ENCODE data around the gene AREG. TPM values are rescaled to one million over a fixed set of nuclear protein-coding genes. Genes with fewer than 3 reads are reported as not detected.

Gene AREG
- total and polyA plus RNA-seq, 2 of the 4 experiments (the other 2 are of a cell fraction), result 0.17 to 0.18 TPM

- Histone ChIP-seq H3K23ac (ENCODE audit: low read depth, low read length) (no peak overlapping the region), H2BK20ac (ENCODE audit: low read depth, low read length) (no peak overlapping the region), H4K91ac (ENCODE audit: insufficient read depth, low read depth, low read length) (no peak overlapping the region), H3K4me2 (ENCODE audit: low read depth, low read length) (no peak overlapping the region), H3K4ac (ENCODE audit: low read depth, low read length) (no peak overlapping the region), H3K27me3 (ENCODE audit: control insufficient read depth, insufficient read depth, low read length) (no peaks in the 10 kb centered on the region), H3K9me3 (ENCODE audit: control insufficient read depth, insufficient read depth, low read length) (no peaks in the 10 kb centered on the region), H3K9ac (ENCODE audit: low read depth, low read length) (no peak overlapping the region), H4K8ac (ENCODE audit: low read depth in 2 of 2, low read length in 2 of 2) (no peak overlapping the region), H2AK5ac (ENCODE audit: low read depth, low read length) (no peak overlapping the region), H3K36me3 (ENCODE audit: control insufficient read depth, insufficient read depth, low read length) (no peaks in the 10 kb centered on the region), H3K14ac (replicated peaks; ENCODE audit: low read depth, low read length) (no peak overlapping the region), H3K18ac (ENCODE audit: low read depth, low read length) (no peak overlapping the region), H3K4me3 (ENCODE audit: insufficient read depth, low read depth, low read length) (no peak overlapping the region), H2BK120ac (ENCODE audit: low read depth, low read length) (no peak overlapping the region), H2AFZ (replicated peaks; ENCODE audit: low read length, poor library complexity) (no peak overlapping the region), H2AK9ac (replicated peaks; ENCODE audit: low read depth, low read length, poor library complexity) (no peak overlapping the region), H2BK15ac (ENCODE audit: low read depth, low read length) (no peak overlapping the region), H3K79me1 (ENCODE audit: low read depth in 1 of 2, low read length in 2 of 2) (no peaks in the 10 kb centered on the region), H2BK5ac (ENCODE audit: low read depth, low read length, poor library complexity, severe bottlenecking) (no peak overlapping the region), H4K20me1 (ENCODE audit: insufficient read depth, low read length) (no peaks in the 10 kb centered on the region), H3K4me1 (ENCODE audit: control insufficient read depth, insufficient read depth, low read length) (no peaks in the 10 kb centered on the region), H3K56ac (ENCODE audit: extremely low read depth, insufficient read depth, low read length) (no peak overlapping the region), H3K27ac (ENCODE audit: insufficient read depth, low read length) (no peak overlapping the region), H3K9me1 (ENCODE audit: insufficient read depth, low read length) (no peaks in the 10 kb centered on the region), H4K5ac (ENCODE audit: low read depth, low read length) (no peak overlapping the region)
- CTCF ChIA-PET, result interaction anchor here (0.5 to 1.8 kb wide), 2 partner anchors 15 to 84 kb away, joined by 4 to 5 read pairs; partner anchors contain the start of gene AREG
- no peak for DNase-seq
- POLR2A ChIA-PET (ENCODE audit: unreplicated experiment), result no interaction called here
- intact Hi-C loops (cut with micrococcal nuclease), result no loop called here
- no peak for ATAC-seq (ENCODE audit: low read depth)
- no peak for TF ChIP-seq USF2 (IDR thresholded peaks at IDR 0.05; ENCODE audit: low read depth, low read length)
- TF ChIP-seq ELK1 (IDR thresholded peaks at IDR 0.05; ENCODE audit: borderline replicate concordance, low read depth, low read length), result no peak
- no peak for TF ChIP-seq MAZ (IDR thresholded peaks at IDR 0.05; ENCODE audit: borderline replicate concordance, low read depth, low read length)
- no peak for TF ChIP-seq CTCF (conservative IDR thresholded peaks at IDR 0.05; ENCODE audit: low read depth, low read length)
- no peak for TF ChIP-seq NFE2L2 (IDR thresholded peaks at IDR 0.05; ENCODE audit: low read depth, low read length)
- TF ChIP-seq POLR2A (IDR thresholded peaks at IDR 0.05; ENCODE audit: low read depth, low read length), result no peak
- no peak for TF ChIP-seq RFX5 (IDR thresholded peaks at IDR 0.05; ENCODE audit: low read depth, low read length)
- no peak for TF ChIP-seq CEBPB (IDR thresholded peaks at IDR 0.05; ENCODE audit: low read depth, low read length)
- TF ChIP-seq BHLHE40 (IDR thresholded peaks at IDR 0.05; ENCODE audit: low read depth, low read length), result no peak
- TF ChIP-seq MAFK (IDR thresholded peaks at IDR 0.05; ENCODE audit: low read depth, low read length), result no peak
- TF ChIP-seq FOS (IDR thresholded peaks at IDR 0.05; ENCODE audit: low read depth, low read length), result no peak
- no peak for TF ChIP-seq RCOR1 (IDR thresholded peaks at IDR 0.05; ENCODE audit: insufficient replicate concordance, low read length)
- no peak for TF ChIP-seq CHD1 (IDR thresholded peaks at IDR 0.05; ENCODE audit: low read depth, low read length)
- no peak for TF ChIP-seq MXI1 (IDR thresholded peaks at IDR 0.05; ENCODE audit: borderline replicate concordance, low read depth, low read length)
- no peak for TF ChIP-seq RAD21 (IDR thresholded peaks at IDR 0.05; ENCODE audit: low read length)
- in situ Hi-C loops (cut with MboI; ENCODE audit: low sequenced_read_pairs), result no loop called here
- dilution Hi-C loops (cut with HindIII; ENCODE audit: low sequenced_read_pairs, unreplicated experiment), result no loop called here
- no TSS peak for BruUV-seq (replicated peaks)
Observed at GRCh38 chr4:74460833-74461232, 15.9 kb downstream of the AREG start.

Measured in IMR-90 (cell line).